ENCODE measurements around the gene WDR76.

DNA sequence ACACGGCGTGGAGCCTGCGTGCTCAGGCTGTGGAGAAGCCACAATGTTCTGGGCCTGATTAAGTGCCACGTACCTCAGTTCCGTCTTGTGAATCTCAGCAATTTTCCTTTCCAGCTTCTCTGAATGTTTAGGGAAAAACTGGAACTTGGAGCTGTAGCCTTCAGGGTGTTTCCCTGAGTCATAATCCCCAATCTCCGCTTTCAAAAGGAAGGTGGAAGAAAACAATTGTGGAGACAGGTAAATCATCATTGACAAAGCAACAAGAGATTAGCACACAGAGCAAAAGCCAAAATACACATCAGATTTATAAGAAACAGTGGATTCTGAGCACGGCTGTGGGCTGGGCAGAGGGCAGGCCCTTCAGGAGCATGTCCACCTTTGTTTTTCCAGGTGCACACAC is 79.0 kb downstream of the WDR76 start:
- TF ChIP-seq POLR2A (IDR thresholded peaks at IDR 0.05) (no peak), EP300 (IDR thresholded peaks at IDR 0.05) (no peak)

Data from gastroesophageal sphincter (tissue), 2 donors.